ENCODE results near the gene SERPINB4.

The SERPINB4 gene

DNA sequence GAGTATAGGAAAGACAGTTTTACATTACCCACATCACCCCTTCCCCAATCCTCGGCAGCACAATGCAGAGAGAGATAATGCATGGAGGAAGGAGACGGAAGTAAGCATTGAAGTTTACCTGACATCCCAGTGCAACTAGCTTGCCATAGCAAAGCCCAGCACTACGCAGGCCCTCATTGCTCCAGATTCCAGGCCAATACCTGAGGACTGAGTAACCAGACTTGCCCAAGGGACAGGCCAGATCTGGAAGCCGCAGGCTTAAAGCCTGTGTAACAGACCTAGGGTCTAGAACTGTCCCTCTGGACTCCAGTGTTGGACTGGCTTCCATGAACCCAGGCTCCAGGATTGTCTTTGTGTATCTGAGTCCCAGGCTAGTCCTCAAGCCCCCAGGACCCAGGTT lies 17.6 kb downstream of the SERPINB4 start:
- no peak for DNase-seq

DNA sequence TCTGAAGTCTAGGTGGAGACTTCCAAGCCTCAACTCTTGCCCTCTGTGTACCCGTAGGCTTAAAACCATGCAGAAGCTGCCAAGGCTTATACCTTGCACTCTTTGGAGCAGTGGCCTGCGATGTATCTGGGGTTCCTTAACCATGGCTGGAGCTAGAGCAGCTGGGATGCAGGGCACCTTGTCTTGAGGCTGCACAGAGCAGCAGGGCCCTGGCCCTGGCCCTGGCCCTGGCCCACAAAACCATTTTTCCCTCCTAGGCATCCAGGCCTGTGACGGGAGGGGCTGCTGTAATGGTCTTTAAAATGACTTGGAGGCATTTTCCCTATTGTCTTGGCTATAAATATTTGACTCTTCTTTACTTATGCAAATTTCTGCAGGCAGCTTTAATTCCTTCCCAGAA lies 19.2 kb downstream of the SERPINB4 start:
- no peak for DNase-seq

DNA sequence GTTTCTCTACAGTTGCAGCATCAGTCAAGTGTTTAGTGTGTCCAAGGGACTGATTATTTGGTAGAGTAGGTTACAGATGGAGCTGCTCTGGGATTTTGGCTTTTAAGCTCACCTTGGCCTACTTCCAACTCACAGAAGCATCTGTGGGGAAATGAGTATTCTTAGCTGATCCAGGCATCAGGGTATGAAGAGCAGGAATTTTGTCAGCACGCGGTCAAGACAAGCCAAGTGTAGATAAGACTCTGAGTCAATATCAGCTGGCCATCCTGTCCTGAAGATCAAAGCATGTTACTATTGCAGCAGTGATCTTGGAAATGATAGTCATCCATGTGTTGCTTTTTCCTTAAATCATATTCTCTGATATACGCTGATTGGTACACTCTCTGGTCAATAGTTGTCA lies 24.4 kb downstream of the SERPINB4 start:
- no peak for DNase-seq

DNA sequence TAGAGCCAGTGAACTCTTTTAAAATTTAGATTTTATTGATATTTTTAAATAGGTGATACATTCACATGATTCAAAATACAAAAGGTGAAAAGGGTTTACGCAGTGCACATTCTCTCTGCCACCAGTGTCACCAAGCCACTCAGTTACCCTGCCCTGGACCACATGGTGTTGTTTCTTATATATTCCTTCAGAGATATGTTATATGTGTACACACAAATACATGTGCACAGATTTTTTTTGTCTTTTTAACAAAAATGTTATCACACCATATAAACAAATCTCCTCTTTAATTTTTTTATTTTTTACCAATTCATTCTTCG lies 26.2 kb downstream of the SERPINB4 start:
- DNase-seq, result no peak

DNA sequence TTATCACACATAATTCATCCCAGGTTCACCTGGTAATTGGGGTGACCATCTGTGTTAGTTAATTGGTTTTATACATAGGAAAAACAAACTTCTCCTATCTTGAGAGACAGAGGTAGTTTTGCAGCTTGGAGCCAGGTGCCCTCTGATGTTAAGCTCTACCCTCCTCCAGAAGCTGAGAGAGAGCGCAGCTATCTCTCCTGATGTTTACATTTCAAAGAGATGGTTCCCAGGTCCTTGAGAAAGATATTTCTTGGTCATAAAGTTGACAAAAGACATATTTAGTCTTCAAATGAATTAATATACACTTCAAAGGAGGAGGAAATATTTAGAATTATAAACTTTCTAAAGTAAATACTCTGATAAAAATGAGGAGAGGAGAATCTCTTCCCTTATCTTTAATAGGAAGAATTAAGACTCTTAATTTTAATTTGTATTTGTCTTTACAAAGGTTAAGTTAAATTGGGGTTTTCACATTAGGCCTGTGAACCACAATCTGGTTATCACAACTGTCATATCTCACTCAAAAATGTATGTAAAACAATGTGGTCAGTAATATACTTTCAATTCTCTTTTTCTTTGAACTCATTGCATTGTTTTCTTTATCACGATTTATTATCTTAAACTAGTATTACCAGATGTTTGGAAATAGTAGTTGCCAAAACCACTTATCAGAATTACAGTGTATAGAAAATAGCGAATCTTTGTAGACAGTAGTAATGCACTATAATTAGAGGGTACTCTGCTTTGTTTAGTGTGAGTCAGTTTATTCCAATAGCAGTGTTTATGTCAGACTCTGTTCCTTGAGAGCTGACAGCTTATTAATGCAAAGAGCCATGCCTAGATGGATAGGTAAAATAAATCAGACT lies 26.8 kb downstream of the SERPINB4 start:
- no peak for DNase-seq

DNA sequence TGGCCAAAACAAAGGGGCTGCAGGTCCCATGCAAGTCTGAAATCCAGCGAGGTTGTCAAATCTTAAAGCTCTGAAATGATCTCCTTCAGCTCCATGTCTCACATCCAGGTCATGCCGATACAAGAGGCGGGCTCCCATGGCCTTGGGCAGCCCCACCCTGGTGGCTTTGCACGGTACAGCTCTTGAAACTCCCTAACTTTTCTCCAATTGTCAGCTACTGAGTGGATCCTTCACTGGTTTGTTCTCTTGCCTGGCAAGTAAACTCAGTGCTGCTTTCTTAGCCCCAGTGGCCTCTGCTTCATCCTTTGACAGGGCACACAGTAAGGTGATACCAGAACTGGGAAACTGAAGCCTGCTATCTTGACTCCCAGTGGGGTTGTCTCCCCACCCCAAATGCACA lies 30.6 kb downstream of the SERPINB4 start:
- no peak for DNase-seq

DNA sequence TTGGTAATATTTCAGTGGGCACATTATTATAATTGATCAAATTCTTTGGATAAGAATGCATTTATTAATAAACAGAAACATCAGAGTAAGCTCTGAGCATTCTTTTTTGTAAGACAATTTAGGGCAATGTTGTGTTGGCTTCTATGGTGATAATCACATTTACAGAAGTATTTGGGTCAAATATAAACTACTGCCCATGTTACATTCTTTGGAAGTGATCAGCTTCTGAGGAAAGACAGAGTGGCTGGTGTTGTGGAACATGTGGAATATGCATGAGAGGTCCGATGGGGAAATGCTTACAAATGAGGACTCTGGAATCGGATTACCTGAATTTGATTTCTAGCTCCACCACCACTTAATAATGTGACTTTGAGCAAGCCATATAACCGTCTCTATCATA lies 37.5 kb downstream of the SERPINB4 start:
- no peak for DNase-seq

DNA sequence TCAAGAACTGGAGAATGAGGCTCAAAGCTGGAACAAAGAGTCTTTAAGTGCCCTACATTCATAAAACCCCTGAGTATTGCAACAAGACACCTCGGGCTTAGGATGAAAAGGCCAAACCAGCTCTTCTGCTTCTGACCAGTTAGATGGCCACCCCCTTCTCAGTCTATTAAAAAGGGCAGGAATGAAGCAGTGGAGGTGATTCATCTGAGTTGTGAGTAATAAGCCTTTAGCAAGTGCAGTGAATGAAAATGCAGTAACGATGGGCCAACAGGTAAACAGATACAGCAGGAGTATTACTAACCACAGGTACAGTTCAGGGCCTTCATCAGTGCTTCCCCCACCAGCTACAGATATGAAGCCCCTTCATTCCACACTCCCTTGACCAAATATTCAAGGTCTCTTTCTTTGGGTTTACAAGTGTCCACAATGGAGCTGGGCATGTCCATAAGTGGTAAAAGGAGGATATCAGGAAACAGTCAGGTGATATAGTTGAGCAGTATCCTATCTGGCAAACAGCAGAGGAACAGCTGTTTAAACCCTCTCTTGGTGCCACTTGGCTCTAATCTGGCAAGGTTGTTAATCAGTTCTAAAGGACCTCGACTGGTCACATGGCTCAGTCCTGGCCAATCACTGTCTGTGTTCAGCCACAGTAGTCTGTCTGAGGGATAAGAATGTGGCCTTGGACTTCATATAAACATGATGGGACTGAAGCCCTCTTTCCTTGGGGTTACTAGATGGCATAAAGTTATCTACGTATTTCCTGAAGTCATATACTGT lies 39.1 kb downstream of the SERPINB4 start:
- DNase-seq, result no peak

DNA sequence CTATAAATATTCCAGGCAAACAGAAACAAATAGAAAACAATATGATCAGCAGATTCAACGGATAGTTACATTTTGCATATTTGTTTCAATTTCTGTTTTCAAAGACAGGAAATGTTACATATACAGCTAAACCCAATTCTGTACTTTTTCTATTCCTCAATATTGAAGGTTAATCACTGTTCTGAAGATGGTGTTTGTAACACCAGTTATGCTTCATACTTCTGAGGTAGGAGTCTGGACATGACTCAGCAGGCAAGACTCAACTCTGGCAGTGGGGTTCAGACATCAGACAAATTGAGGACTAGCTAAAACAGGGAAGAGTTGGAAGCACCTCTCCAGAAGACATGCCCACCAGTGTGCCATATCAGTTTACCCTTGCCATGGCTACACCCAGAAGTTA lies 40.3 kb downstream of the SERPINB4 start:
- no peak for DNase-seq

DNA sequence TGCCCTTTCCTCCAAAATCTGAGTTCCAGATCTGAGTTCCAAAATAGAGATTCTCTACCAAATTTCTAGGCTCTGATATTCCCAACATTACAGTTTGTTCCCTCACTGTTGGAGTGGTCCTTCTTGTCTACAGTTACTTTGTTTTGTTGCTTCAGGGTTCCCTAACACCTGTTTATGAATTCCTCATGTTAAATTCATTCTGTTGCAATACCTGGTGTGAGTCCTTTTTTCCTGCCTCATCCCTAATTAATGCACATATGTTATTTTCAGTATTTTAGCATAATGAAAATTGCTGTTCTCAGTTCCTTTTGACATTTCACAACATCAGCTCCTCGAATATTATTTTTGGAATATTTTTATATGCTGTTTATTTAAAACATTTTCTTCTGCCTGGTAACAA lies 40.7 kb downstream of the SERPINB4 start:
- DNase-seq, result no peak

DNA sequence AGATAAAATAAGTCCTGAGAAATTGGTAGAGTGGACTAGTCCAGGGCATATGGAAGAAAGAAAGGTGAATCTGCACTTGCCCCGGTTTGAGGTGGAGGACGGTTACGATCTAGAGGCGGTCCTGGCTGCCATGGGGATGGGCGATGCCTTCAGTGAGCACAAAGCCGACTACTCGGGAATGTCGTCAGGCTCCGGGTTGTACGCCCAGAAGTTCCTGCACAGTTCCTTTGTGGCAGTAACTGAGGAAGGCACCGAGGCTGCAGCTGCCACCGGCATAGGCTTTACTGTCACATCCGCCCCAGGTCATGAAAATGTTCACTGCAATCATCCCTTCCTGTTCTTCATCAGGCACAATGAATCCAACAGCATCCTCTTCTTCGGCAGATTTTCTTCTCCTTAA lies 47.1 kb downstream of the SERPINB4 start:
- no peak for DNase-seq

DNA sequence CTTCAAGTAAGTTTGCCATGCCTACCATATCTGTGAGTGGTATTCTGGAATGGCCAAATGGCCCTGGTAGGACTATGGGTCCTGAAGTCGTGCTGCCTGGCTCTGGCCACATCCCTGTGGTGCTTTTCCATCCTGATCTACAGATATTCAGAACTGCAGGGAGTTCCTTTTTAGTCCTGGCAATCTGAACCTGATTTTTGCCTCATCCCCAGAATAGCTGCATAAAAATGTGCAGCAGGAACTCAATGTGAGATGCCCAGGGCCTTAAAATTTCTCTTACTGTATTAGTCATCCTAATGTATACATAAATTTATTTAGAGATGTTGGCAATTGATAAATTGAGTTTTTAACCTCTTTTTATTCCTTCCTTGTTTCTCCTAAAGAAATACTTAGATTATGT lies 51.6 kb downstream of the SERPINB4 start:
- no peak for DNase-seq

DNA sequence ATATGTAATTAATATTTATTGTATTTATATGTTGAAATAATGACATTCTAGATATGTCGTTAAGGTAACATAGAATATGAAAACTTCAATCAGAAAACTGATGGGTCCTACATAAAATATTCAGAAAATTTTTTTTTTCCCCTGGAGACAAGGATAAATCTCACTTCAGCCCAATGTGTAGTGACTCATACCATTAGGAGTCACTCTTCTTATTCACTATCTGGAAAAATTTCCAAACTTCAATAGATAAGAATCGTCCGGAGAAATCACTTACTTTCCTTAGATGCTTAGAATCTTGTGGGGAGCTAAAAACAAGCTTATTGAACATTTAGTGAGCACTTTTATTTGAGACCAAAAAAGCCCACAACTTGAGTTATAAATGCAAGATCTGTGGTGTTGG lies 52.3 kb downstream of the SERPINB4 start:
- no peak for DNase-seq

DNA sequence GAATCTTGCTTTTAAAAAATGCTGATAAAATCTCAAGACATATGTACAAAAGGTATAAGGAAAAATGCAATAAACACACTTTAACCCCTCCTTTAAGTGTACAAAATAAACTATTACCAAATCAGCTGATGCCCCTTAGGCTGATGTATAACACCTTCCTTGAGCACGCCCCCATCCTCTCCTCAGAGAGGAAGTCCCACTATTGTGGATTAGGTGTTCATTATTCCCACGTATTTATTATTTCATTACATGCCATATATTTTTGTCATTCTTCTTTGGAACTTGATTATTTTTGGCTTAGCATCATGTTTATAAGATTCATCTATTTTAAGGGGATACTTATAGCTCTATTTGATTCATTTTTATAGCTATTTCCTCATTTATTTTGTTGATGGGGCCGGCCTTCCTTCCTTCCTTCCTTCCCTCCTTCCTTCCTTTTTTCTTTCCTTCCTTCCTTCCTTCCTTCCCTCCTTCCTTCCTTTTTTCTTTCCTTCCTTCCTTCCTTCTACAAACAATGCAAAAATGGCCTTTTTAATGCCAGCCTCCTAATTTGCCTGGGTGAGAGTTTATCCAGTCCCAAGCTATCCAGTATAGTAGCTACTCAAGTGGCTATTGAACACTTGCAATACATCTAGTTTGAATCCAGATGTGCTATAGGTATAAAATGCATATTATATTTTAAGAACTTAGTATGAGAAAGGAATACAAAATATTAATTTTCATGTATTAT lies 52.9 kb downstream of the SERPINB4 start:
- no peak for DNase-seq

DNA sequence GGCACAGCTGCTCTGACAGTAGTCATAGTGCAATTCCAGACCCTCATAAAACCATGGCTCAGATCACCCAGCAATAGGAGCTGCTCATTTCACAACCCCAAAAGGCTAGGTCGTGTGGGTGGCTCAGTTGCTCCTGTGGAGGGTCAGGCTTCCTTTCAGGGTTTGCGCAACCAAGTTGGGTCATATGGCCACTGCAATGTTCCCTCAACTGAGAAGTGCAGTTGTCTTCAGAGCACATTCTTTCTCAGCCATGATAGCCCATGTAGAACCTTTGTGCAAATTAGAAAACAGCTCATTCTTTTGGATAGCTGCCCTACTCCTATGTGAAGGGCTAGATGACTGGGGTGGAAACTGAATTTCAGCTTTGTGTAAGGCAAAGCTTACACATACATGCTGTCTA lies 53.7 kb downstream of the SERPINB4 start:
- no peak for DNase-seq

DNA sequence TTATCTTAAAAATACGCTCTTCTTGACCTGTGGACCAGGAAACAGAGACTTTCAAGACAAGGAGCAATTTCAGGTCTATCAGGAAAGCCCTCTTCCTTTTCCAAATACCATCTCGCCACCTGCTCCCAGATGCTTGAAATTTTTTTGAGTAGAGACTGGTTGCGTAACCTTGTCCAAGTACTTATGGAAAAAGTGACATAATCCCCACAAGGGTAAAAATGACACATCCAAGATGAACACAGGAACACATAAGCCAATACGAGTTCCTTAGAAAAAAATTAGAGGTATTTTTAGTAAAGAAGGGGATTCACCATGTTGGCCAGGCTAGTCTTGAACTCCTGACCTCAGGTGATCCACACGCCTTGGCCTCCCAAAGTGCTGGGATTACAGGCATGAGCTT lies 55.1 kb downstream of the SERPINB4 start:
- no peak for DNase-seq

Measured in DMS 273 treated with DMSO at 0.1 percent for 48 hours (cell line).